HG03571 (cell line): ENCODE data around the gene TMPRSS9.

ENCODE experiments used
- ATAC-seq: cut with Tn5 transposase; IDR thresholded peaks from one replicate; pipeline ENCODE4 v1.9.1; 2021; ENCODE audit not compliant: unreplicated experiment

The TMPRSS9 gene

DNA sequence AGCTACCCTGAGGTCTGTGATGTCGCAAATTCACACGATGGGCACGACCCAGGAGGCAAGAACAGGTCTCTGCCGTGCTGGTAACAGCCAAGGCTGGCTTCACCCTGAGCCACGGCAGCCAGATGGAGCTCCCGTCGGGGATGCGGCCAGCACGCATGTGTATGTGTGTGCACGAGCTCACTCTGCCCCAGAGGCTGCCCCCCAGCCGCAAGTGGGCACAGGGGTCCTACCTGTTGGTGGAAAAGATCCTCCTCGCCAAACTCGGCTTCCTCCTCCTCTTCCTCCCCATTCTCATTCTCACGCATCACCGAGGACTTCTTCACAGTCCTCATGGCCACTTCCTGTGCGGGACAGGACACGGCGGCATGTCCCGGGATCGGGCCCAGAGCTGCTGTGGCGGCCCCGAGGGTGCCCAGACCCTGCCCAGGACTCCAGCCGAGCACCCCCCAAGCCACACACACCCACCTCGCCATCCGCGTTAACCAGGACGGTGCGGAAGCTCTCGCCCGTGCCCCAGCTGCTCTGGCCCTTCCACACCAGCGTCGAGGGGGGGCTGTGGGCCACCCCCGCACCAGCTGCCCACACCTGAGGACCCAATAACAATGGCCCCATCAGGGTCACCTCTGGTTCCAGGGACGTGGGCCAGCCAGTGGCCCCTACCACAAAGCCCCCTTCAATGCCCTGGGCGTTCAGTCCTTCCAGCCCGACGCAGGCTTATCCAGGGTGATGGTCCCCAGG lies 71.4 kb downstream of the TMPRSS9 start:
- no peak for ATAC-seq

GRCh38 chr19:2432131-2432848 lies 72.2 kb downstream of the TMPRSS9 start:
- no peak for ATAC-seq

DNA sequence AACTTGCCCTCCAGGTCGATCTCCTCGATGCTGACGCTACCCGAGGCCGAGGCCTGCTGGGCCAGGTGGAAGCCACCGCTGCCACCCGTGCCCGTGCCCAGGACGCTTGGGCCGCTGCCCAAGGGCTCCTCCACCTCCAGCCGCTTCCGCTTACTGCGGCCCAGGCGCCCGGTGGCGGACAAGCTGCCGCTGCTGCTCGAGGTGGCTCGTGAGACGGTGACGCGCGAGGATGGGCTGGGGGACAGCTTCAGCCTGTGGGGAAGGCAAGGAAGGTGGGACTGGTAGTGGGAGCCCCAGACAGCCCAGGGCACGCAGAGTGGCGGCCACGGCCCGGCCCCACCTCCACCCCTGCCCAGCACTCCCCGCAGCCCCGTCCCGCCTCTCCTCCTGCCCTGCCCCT lies 73.8 kb downstream of the TMPRSS9 start:
- ATAC-seq: no peak

DNA sequence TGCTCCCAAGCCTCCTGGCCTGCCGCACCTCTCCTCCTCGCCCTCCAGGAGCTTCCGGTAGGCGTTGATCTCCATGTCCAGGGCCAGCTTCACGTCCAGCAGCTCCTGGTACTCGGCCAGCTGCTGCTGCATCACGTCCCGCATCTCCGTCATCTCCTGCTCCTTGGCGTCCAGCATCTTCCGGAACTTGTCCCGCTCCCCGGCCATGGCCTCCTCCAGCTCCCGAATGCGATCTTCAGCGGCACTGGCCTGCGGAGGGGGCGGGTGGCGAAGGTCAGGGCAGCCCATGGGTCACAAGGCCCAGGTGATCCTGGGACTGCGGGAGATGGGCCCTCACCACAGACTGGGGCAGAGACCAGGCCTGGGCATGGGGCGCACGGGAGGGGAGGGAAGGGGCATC lies 74.2 kb downstream of the TMPRSS9 start:
- no peak for ATAC-seq

- ATAC-seq: no peak
Measured at GRCh38 chr19:2434721-2435265, 74.7 kb downstream of the TMPRSS9 start.

DNA sequence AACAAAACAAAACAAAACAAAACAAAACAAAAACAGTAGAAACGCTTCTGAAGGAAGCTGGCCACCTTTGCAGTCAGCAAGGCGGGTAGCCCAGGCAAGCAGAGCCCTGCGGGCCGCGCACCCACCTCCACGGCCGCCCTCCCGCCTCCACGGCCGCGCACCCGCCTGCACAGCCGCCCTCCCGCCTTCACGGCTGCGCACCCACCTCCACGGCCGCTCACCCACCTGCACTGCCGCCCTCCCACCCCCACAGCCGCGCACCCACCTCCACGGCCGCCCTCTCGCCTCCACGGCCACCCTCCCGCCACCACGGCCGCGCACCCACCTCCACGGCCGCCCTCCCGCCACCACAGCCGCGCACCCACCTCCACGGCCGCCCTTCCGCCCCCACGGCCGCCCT lies 76.3 kb downstream of the TMPRSS9 start:
- ATAC-seq: no peak

DNA sequence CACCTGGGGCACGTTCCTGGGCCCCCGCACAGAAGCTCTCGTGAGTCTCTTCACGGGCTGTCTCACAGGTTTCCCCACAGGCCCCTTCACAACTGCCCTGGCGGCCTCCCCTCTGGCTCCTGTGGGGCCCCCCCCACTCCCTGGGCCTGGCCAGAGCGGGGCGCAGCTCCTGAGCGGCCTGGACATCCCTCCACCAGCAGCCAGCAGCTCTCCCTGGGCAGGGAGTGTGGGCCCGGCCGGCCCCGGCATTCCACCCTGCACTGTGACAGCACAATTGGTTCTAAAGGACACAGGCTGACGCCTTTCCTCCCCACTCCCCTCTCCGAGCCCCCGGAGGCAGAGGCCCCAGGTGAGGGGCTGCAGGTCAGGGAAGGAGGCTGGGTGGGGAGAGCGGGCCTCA lies 76.9 kb downstream of the TMPRSS9 start:
- no peak for ATAC-seq

GRCh38 chr19:2438178-2438577 lies 78.1 kb downstream of the TMPRSS9 start:
- ATAC-seq: no peak

DNA sequence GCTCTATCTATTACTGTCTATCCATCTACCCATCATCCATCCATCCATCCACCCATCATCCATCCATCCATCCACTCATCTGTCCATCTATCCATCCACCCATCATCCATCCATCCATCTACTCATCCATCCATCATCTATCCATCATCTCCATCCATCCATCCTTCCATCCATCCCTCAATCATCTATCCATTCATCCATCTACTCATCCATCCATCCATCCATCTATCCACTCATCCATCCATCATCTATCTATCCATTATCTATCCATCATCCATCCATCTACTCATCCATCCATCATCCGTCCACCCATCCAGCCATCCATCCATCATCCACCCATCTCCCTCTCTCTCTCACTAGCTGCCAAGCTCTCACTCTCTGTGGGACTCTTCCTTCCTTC lies 80.5 kb downstream of the TMPRSS9 start:
- ATAC-seq: no peak

- no peak for ATAC-seq
Measured at GRCh38 chr19:2441096-2441752, 81.2 kb downstream of the TMPRSS9 start.

DNA sequence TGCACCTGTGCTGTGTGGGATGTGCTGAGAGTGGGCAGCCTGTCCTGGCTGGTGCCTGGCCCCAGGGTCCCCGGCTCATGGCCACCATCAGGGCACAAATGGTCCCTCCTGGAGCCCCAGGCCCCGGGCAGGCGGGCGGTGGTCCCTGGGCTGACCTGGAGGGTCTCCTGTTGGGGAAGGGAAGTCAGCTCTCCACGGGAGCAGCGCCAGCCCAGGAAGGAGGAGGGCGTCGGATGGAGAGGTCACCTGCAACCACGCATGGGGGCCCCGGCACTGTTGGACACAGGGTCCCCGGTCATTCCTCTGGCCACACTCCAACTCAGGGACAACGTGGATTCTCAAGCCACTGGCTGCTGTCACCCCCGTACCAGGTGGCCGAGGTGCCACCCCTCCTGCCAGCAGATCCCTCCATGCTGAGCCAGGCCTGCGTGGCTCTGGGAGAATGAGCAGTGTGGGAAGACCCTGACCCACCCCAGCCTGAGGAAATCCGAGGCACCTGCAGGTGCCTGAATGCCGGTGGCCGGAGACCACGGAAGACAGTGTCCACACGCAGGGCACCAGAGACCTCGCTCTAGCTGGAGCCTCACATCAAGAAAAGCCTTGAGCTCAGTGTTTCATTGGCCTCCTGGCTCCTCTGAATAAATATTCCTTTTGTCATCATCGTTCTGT lies 83.2 kb downstream of the TMPRSS9 start:
- ATAC-seq: no peak

DNA sequence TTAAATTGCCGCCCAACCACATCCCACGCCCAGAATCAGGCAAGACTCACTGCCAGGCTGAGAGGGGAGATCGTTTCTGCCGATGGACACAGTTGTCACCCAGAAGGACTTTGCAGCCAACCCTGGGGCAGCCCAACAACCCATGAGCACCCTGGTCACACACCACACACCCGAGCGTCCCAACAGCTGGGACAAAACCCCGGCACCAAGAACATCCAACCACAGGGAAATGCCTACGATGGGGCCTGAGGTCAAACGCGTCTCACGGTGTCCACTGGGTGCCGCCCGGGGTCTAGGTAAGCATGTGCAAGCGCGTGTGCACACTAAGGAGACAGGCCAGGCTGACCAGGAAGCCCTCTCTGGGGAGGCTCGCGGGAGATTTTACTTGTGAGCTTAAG lies 83.7 kb downstream of the TMPRSS9 start:
- ATAC-seq: no peak

- ATAC-seq: no peak
Measured at GRCh38 chr19:2444251-2445002, 84.4 kb downstream of the TMPRSS9 start.

- no peak for ATAC-seq
Measured at GRCh38 chr19:2446381-2446780, 86.3 kb downstream of the TMPRSS9 start.

- ATAC-seq: no peak
Measured at GRCh38 chr19:2449019-2449418, 89.0 kb downstream of the TMPRSS9 start.

GRCh38 chr19:2451138-2451537 lies 91.1 kb downstream of the TMPRSS9 start:
- no peak for ATAC-seq

DNA sequence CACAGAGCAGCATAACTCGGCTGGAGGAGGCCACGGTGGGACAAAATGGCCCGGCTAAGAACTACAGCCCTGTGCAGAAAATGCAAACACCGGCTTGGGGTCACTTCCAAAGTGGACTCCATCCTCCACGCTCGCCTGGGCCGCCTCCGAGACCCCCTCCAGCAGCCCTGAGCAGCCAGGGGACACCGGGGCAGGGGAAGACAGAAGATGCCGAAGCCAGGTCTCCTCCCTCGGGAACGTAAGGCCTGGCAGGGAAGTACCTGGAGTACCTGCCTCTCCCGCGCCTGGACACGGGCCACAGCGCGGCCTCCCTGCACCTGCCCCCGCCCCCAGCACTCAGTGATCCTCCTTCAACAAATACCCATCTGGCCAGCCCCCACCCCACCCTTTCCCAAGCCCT lies 91.7 kb downstream of the TMPRSS9 start:
- ATAC-seq: no peak

DNA sequence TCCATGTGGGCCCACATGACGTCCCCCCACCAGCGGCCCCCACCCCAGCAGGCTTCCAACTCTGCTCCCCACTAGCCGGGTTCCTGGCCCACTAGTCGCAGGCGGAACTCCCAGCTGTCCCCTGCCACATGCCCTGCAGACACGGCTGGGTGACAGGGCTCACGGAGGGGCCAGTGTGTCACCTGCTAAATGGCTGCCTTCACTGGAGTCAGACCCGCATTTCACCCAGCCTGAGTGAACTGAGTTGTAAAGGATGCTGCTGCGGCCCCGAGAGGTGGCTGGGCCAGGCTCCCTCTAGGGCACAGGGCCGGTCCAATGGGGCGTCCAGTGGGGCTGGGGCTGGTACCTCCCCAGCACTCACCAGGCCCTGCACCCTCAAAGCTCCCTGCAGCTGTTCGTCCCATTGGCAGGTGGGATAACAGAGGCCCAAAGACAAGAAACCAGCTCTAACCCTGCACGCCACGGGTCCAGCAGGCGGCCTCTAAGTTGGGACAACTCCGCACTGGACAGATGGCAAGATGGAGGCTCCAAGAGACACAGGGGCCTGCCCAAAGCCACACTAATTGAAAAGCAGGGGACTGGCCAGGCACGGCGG lies 93.5 kb downstream of the TMPRSS9 start:
- no peak for ATAC-seq

GRCh38 chr19:2454199-2454961 lies 94.3 kb downstream of the TMPRSS9 start:
- ATAC-seq: no peak
